ENCODE measurements around the gene CCDC33.

CCDC33 gene

DNA sequence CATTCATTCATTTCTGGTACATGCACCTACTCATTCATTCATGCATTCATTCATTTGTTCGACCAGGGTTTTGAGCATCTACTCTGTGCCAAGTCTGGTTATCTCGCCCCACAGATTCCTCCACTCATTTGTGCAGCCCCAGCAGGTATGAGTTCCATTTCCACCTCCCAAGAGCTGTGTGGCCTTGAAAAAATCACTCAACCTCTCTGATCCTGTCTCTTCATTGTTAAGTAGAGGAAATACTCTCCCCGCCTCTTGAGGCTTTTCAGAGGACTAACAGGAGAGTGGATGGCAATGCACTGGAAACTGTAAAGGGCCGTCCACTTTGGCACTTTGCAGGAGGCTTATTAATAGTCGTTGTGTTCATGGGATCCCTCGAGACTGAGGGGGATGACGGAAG lies 69.6 kb downstream of the CCDC33 start:
- TF ChIP-seq, protein P1, sequence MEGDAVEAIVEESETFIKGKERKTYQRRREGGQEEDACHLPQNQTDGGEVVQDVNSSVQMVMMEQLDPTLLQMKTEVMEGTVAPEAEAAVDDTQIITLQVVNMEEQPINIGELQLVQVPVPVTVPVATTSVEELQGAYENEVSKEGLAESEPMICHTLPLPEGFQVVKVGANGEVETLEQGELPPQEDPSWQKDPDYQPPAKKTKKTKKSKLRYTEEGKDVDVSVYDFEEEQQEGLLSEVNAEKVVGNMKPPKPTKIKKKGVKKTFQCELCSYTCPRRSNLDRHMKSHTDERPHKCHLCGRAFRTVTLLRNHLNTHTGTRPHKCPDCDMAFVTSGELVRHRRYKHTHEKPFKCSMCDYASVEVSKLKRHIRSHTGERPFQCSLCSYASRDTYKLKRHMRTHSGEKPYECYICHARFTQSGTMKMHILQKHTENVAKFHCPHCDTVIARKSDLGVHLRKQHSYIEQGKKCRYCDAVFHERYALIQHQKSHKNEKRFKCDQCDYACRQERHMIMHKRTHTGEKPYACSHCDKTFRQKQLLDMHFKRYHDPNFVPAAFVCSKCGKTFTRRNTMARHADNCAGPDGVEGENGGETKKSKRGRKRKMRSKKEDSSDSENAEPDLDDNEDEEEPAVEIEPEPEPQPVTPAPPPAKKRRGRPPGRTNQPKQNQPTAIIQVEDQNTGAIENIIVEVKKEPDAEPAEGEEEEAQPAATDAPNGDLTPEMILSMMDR (IDR thresholded peaks at IDR 0.05), result no peak

DNA sequence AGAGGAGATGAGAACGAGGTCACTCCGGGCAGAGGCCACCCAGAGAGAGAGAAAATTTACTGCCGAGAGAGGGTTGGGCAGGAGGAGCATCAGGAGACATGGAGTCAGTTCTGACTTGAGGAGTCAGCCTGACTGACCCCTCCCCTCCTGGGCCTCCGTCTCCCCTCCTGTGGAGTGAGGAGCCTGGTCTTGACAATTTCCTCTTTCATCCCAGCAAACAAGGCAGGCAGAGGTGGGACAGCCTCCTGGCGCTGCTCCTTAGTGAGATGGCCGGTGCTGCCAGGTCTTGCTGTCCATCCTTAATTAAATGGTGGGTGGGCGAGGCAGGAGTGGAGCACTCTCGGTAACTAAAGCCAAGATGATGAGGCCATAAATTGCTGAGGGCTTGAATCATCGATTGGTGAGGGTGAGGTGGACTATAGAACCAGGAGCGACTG lies 70.7 kb downstream of the CCDC33 start:
- TF ChIP-seq, protein P1 (IDR thresholded peaks at IDR 0.05), result no peak

DNA sequence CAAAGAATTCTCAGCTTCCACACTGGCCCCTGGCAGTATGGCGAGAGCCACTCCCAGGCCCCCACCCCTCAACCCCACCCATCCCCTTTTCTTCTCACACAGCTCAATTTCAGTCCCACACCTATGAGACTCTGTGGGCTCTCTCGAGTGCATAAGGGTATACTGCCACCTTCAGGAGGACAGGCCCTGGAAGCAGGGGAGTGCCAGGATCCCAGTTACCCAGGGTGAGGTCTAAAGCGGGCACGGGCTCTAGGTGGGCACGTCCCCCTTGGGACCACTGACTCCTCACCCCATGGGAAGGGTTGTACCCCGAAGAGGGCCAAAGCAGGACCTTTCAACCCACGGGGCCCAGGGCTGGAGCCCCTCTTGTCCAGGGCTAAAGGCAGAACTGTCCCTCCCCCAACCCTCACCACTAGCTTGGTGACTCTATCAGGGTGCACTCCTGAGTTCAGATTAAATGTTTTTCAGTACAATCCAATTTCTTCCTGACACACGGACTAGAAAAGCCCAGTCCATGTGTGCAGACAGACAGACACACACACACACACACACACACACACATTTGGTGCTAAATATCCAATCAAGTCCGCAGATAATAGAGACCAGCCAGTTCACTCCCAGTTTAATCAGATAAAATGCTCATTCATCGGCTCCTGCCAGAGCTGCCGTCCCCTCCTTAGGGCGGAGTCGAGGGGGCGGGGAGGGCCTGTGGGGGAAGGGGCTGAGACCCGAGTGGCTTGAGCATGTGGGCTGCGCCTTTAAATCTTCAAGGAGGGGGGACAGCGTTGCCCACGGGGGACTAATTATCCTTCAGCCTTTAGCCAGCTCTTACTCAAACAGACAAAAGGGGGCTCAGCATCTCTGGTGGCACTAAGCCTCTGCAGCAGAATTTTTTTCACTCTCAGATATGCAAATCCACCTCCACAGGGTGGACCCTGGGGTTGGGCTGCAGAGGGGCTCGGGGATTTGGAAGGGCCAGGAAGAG lies 72.0 kb downstream of the CCDC33 start:
- TF ChIP-seq, protein P1 (IDR thresholded peaks at IDR 0.05), result peak; percentile 78

DNA sequence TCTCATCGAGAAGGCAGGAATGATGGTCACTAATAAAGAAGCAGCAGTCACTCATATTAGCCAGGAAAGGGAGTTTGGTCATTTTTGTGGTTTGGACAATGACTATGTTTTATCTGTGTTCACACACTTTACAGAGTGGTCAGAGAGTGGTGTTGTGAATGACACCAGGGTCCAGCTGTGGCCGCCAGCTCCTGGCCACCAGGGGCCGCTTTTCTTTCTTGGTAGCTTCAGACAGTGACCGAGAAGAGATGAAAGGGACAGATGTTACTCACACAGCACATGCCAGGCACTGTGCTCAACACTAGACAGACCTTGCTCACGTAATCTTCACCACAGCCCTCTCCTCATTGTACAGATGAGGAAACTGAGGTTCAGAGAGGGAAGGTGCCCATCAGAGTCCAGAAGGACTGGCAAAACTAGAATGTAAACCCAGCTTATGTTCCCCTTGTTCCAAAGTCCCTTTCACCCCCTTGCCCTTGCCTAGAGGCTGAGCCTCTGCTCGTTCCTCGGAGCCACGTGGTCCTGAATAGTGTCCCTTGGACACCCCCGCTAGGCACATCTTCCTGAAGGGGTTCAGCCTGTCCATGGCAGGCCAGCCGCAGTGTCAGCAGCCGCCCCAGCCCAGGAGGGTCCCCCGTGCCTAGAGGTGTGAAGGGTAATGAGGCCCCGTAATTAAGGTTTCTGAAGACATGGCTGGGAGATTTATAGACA lies 75.8 kb downstream of the CCDC33 start:
- TF ChIP-seq, protein P1 (IDR thresholded peaks at IDR 0.05), result peak; percentile 73

DNA sequence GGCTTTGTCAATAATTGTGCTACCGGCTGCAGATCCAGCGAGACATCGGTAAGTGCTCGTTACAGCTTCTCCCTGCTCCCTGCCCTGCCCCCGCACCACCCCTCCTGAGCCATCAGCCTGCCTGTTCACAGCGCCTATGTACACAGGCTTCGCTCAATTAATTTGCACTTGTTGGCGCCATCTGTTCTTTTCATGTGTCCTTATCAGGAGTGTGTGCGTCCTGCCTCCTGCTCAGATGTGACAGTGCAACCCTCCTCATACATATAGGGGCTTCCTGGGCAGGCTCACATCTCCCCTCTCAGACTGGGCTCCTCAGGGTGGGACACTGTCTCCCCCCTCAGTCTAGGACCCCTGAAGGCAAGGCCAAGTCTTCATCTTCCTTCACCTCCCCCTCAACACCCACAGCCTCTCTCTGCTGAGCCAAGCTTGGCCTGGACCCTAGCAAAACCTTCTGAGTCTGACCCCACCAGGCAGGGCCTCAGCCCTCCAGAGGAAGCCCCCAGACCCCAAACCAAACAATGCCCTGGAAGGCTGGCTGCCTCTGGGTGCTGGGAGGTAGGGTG lies 76.4 kb downstream of the CCDC33 start:
- TF ChIP-seq, protein P1 (IDR thresholded peaks at IDR 0.05), result no peak

DNA sequence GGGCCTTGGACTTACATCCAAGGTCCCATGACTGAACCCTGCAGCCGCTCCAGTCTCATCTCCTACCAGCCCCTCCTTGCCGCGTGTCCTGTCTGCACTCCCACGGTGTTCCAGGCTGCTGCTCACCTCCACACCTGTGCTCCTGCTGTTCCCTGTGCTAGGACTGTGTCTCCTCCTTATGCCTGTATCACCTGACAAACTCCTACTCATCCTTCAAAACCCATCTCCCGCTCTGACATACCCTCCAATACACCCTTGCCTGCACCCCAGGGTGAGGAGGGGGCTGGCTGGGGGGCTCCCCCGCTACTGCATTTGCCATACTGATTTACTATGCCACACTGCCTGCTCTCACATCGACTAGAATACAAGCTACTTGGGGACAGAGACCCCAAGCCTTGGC lies 77.8 kb downstream of the CCDC33 start:
- TF ChIP-seq, protein P1 (IDR thresholded peaks at IDR 0.05), result no peak

DNA sequence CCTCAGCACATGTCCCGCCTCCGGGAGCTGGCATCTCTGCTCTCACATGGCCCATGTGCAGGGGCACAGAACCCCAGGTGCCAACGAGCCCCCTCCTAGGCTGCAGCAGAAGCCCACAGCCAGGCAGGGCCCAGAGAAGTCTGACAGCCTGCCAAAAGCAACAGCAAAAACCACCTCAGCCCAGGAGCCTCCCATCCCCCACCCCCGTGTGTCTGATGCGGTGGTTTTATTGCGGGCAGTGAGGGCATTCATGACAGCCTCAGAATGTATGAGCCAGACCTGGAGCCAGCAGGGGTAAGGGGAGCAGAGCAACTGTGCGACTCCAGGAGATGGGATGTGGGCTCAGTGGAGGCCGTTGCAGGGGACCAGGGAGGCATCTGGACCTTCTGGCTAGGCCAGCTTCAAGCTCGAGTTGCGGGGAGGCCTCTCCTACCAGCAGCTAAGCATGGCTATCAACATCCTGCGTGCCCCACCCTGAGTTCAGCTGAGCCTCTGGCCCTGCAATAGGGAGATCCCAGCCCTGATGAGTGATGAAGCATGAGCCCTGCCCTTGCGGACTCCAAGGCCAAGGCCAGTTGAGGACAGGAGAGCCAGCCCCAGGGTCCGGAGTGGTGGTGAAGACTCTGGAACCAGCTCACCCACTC lies 78.8 kb downstream of the CCDC33 start:
- TF ChIP-seq, protein P1 (IDR thresholded peaks at IDR 0.05), result no peak

Measured in LNCAP (cell line).